GM12891 (cell line): ENCODE measurements around the gene NCOA3.

ENCODE experiments used
- POLR2A ChIP-seq: IDR thresholded peaks from 2 replicates; pipeline ENCODE4 v1.6.1; 2011; ENCODE audit warnings: low read depth, low read length, control low read depth
- POLR2AphosphoS5 ChIP-seq: IDR thresholded peaks from 2 replicates; pipeline ENCODE4 v1.6.1; 2011; ENCODE audit warnings: low read depth, low read length, control low read depth
- POU2F2 ChIP-seq: IDR thresholded peaks from 2 replicates; pipeline ENCODE4 v1.6.1; 2011; ENCODE audit warnings: low read depth, mild to moderate bottlenecking, control low read depth, low read length, moderate library complexity
- SPI1 ChIP-seq: IDR thresholded peaks from 2 replicates; pipeline ENCODE4 v1.6.1; 2011; ENCODE audit warnings: low read depth, low read length, control low read depth
- TAF1 ChIP-seq: IDR thresholded peaks from 2 replicates; pipeline ENCODE4 v1.6.1; 2011; ENCODE audit warnings: low read depth, low read length, control low read depth

DNA sequence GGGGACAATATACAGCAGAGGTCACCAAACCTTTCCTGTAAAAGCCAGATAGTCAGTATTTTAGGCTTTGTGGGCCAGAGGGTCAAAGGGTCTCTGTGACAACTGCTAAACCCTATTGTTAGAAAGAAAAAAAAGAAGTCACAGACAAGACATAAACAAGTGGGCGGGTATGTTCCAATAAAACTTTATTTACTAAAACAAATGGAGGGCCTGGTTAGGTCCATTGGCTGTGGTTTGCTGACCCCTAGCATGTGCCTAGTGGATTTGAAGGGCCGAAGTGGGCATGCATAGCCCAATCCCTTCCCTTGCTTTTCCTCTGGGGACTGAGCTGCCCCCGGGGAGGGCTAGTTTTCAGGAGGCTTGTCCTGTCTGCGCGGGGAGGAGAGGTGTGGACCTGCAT, 204.7 kb downstream of the NCOA3 start:
- TF ChIP-seq POLR2A (no peak), POLR2AphosphoS5 (no peak), TAF1 (no peak), POU2F2 (no peak), SPI1 (no peak)
